ENCODE measurements around the gene FGFRL1.

The FGFRL1 gene, protein sequence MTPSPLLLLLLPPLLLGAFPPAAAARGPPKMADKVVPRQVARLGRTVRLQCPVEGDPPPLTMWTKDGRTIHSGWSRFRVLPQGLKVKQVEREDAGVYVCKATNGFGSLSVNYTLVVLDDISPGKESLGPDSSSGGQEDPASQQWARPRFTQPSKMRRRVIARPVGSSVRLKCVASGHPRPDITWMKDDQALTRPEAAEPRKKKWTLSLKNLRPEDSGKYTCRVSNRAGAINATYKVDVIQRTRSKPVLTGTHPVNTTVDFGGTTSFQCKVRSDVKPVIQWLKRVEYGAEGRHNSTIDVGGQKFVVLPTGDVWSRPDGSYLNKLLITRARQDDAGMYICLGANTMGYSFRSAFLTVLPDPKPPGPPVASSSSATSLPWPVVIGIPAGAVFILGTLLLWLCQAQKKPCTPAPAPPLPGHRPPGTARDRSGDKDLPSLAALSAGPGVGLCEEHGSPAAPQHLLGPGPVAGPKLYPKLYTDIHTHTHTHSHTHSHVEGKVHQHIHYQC

GRCh38 chr4:1011022-1011665 is at the start of gene FGFRL1:
TSS of gene FGFRL1 (plus strand) at chr4:1011626. CDS start at chr4:1012486, 860 bp downstream.
- H3K4me3 Mint-ChIP-seq, result peak within 1 kb of the TSS; percentile 75
- H3K27me3 Mint-ChIP-seq, result peaks cover 28% of the 10 kb centered on the region
- H3K36me3 Mint-ChIP-seq (ENCODE audit: low read depth), result peaks cover 4% of the 10 kb centered on the region
- H3K4me1 Mint-ChIP-seq (ENCODE audit: low read depth), result peaks cover 18% of the 10 kb centered on the region
- no peaks in the 10 kb centered on the region for H3K9me3 Mint-ChIP-seq
- peak within 1 kb of the TSS; percentile 69 for H3K27ac Mint-ChIP-seq

GRCh38 chr4:962231-963208 is 48.9 kb upstream of the FGFRL1 start:
- no peaks in the 10 kb centered on the region for H3K4me1 Mint-ChIP-seq (ENCODE audit: low read depth)
- H3K36me3 Mint-ChIP-seq (ENCODE audit: low read depth), result no peaks in the 10 kb centered on the region
- no peaks in the 10 kb centered on the region for H3K27me3 Mint-ChIP-seq
- H3K27ac Mint-ChIP-seq, result no peak overlapping the region
- H3K9me3 Mint-ChIP-seq, result no peaks in the 10 kb centered on the region
- H3K4me3 Mint-ChIP-seq, result no peak overlapping the region

- no peaks in the 10 kb centered on the region for H3K9me3 Mint-ChIP-seq
- H3K27ac Mint-ChIP-seq, result no peak overlapping the region
- H3K4me3 Mint-ChIP-seq, result no peak overlapping the region
- no peaks in the 10 kb centered on the region for H3K27me3 Mint-ChIP-seq
- H3K4me1 Mint-ChIP-seq (ENCODE audit: low read depth), result no peaks in the 10 kb centered on the region
- H3K36me3 Mint-ChIP-seq (ENCODE audit: low read depth), result no peaks in the 10 kb centered on the region
These were observed 47.9 kb upstream of the FGFRL1 start for GRCh38 chr4:963276-964225.

DNA sequence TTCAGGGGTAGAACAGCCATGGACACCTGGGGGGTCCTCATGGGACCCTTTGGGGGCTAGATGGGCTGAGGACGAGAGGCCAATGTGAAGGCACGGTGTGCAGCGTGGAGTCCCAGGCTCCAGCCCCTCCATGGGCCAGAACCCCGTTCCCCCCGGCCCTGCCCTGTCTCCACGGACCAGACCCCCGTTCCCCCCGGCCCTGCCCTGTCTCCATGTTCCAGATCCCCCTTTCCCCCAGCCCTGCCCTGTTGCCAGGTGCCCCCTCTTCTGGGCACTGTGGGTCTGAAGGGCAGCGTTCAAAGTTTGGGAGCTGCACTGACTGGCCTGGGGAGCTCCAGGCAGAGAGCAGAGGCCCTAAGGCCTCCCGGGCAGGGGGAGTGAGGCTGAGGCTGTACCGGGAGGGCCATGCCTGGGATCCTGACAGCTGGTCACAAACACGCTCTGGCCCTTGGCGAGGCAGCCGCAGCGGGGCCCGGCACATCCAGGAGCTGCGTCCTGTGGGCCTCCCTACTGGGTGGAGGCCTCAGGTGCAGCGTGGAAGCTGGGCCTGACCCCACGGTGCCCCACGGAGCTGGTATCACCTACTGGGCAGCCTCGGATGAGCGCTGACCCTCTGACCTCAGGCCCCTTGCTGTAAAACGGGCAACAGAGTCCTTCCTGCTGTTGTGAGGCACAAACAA is 46.9 kb upstream of the FGFRL1 start:
- Mint-ChIP-seq H3K9me3 (no peaks in the 10 kb centered on the region), H3K4me3 (no peak overlapping the region), H3K27ac (no peak overlapping the region), H3K4me1 (ENCODE audit: low read depth) (no peaks in the 10 kb centered on the region), H3K36me3 (ENCODE audit: low read depth) (no peaks in the 10 kb centered on the region), H3K27me3 (no peaks in the 10 kb centered on the region)

DNA sequence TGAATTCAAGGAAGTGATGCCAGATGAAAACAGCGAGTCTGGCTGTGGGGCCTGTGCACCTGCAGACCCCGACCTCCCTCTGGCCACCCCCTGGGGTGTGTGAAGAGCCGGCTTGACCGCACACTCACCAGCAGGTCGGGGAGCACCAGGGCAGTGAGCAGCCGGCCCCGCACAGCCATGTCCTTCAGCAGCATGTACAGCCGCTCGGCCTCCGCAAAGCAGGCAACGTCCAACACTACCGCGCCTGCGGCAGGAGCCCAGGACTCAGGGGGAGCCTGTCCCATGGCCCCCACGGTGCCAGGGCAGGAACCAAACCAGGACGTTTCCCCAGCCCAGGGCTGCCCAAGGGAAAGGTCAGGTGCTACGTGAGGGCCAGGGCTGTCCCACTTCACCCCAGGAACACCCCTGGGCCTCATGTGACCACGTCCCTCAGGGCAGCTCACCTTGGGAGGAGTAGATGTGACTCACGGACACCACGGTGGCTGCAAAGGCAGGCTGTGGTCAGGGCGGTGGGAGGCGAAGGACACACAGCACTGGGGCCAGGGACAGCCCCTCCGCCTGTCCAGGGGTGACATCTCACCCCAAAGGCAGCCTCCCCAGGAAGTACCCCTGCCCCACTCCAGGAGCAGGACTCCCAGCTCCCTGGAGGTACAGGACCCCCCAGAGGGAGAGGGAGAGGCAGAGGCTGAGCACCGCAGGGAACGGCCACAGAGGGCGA is 46.2 kb upstream of the FGFRL1 start:
- H3K4me1 Mint-ChIP-seq (ENCODE audit: low read depth), result no peaks in the 10 kb centered on the region

DNA sequence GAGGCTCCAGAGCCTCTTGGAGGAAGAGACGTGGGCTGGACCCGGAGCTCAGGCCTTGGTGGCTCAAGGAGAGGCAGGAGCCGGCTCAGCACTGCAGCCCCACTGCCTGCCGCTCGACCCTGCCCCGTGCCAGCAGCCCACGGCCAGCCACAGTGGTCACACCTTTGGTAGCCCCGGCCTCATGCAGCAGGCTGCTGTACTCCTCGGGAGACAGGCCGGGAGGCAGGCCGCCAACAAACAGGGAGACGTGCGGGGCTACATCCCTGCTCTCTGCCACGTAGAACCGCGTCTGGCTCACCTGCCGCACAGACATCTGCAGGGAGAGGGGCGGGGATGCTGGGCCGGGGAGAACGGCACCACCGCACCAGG is 45.7 kb upstream of the FGFRL1 start:
- Mint-ChIP-seq H3K27me3 (no peaks in the 10 kb centered on the region), H3K4me1 (ENCODE audit: low read depth) (peaks cover 5% of the 10 kb centered on the region), H3K27ac (no peak overlapping the region), H3K36me3 (ENCODE audit: low read depth) (no peaks in the 10 kb centered on the region), H3K9me3 (no peaks in the 10 kb centered on the region), H3K4me3 (no peak overlapping the region)

More for the DNA sequence above, 46.2 kb upstream of the FGFRL1 start:
- Mint-ChIP-seq H3K4me3 (no peak overlapping the region), H3K27me3 (no peaks in the 10 kb centered on the region), H3K9me3 (no peaks in the 10 kb centered on the region), H3K36me3 (ENCODE audit: low read depth) (no peaks in the 10 kb centered on the region), H3K27ac (no peak overlapping the region)

DNA sequence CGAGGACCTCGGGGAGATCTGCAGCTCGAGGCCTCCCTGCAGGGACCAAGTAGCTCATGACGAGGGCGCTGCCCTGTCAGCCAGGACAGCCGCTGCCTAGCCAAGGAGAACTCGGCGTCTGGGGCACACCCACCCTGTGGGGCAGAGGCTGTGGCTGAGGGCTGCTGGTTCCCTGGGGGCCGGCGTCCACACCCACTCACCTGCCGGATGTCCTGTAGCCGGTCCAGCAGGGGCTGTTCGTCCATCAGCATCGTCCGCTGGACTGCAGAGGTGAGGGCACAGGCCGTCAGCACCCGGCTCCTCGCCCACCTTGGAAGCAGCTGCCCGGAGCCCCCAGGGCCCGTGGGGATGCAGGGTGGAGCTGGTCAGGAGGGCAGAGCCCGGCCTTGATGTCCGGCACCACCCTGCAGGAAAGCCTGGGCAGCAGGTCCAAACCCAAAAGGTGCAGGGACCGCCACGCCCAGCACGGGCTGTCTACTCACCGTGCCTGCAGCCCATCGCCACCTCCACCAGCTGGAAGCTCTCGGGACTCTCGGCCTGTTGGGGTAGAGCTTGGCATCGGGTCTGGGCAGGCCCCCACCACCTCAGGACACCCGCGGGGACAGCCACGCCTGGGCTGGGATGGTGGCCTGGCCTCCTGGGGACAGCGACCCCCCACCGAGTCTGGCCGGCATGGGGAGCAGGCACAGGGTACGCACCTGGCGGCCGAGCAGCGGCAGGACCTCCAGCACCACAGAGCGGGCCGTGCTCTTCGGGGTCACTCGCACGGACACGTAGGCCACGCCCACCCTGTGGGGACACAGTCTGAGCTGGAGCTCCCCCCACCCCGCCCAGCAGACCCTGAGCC is 44.9 kb upstream of the FGFRL1 start:
- Mint-ChIP-seq H3K4me3 (no peak overlapping the region), H3K27me3 (no peaks in the 10 kb centered on the region), H3K4me1 (ENCODE audit: low read depth) (peaks cover 11% of the 10 kb centered on the region), H3K36me3 (ENCODE audit: low read depth) (no peaks in the 10 kb centered on the region), H3K27ac (no peak overlapping the region), H3K9me3 (no peaks in the 10 kb centered on the region)

DNA sequence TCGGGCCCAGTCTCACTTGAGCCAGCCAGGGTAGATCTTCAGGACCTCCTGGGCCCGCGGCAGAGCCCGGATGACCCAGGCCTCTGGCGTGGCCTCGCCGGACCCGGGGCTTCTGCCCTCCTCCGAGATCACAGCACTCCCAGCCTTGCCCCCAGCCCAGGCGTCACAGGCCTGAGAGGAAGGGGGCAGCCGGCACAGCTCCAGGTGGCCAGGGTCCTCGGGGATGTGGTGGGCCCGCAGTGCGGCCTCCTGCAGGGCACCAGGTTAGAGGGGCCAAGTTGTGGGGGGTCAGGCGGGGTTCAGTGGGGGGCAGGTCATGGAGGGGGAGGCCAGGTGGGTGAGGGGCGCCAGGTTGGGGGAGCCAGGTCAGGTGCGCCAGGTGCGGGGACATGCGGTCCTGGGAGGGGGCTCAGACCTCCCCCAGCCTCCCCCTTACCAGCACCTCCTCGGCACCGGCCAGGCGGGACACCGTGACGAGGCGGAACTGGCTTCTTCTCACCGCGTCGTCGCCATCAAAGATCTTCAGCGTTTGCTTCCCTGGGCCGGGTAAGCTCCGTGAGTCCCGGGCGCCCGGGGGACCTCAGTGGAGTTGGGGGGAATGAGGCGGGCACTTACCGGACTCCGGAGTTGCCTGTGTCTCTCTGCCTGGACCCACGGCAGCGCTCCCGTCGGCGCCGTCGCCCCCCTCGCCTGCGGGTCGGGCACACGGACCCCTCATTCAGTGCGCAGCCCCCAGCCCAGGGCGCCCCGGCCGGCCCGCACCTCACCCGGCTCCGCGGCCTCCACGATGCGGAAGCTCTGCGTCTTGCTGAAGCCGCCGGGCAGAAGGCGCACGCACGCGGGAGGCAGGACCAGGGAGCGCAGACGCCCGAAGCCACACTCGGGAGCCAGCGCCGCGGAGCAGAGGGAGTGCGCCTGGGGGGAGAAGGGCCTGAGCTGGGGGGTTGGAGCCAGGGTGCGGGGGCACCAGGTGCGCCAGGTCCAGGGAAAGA is 44.0 kb upstream of the FGFRL1 start:
- Mint-ChIP-seq H3K9me3 (no peaks in the 10 kb centered on the region), H3K4me3 (no peak overlapping the region), H3K27me3 (no peaks in the 10 kb centered on the region), H3K4me1 (ENCODE audit: low read depth) (peaks cover 11% of the 10 kb centered on the region), H3K36me3 (ENCODE audit: low read depth) (no peaks in the 10 kb centered on the region), H3K27ac (no peak overlapping the region)

GRCh38 chr4:968221-968620 is 43.2 kb upstream of the FGFRL1 start:
- no peak overlapping the region for H3K4me3 Mint-ChIP-seq
- no peaks in the 10 kb centered on the region for H3K27me3 Mint-ChIP-seq
- H3K36me3 Mint-ChIP-seq (ENCODE audit: low read depth), result no peaks in the 10 kb centered on the region

DNA sequence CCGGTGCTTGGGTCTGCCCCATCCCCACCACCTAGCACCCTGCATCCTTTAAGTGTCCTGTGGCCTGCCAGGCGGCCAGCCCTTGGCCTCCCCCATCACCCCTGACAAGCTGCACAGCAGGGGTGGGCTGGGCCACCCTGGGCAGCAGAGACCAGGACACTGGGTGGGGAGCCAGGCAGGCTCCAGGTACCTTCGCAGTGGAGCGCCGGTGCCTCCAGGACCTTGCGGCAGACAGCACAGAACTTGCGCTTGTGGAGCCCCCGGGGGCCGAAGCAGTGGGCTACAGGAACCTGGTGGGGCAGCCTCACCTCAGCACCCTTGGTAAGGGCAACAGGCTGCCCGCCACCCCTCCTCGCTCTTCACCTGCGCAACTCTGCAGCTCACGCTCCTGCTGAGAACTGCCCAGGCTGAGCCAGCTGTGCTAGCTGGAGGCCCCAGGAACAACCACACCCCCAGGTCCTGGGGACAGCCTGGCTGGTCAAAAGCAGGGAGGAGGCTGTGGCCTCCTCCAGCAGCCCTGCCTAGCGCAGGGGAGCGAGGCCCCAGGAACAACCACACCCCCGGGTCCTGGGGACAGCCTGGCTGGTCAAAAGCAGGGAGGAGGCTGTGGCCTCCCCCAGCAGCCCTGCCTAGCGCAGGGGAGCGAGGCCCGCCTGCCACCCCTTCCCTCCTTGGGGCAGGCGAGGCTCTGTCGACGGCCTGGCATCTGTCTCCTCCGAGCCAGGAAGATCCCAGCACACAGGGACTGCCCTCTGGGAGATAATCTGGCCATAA is 42.6 kb upstream of the FGFRL1 start:
- Mint-ChIP-seq H3K4me3 (no peak overlapping the region), H3K36me3 (ENCODE audit: low read depth) (no peaks in the 10 kb centered on the region), H3K9me3 (no peaks in the 10 kb centered on the region), H3K27ac (no peak overlapping the region), H3K4me1 (ENCODE audit: low read depth) (peaks cover 11% of the 10 kb centered on the region), H3K27me3 (no peaks in the 10 kb centered on the region)

More at GRCh38 chr4:968221-968620, 43.2 kb upstream of the FGFRL1 start:
- Mint-ChIP-seq H3K4me1 (ENCODE audit: low read depth) (peaks cover 11% of the 10 kb centered on the region), H3K27ac (no peak overlapping the region), H3K9me3 (no peaks in the 10 kb centered on the region)

All from stimulated activated naive CD8-positive, alpha-beta T cell treated with anti-CD3 and anti-CD28 coated beads, Interleukin-15, Interleukin-2, amounts not matched to agents 100 ng/mL and 50 ng/mL, for 24 hours (primary cell).